Choroid plexus epithelial cell (primary cell): ENCODE results near the gene PRKN.

ENCODE experiments used
- DNase-seq: peaks from one replicate; pipeline ENCODE4 v3.0.0-alpha.2; 2010; ENCODE audit warnings: low read depth
- H3K4me3 ChIP-seq: 2 replicates; pipeline ENCODE4 v1.5.1; 2011; ENCODE audit warnings: low read depth, mild to moderate bottlenecking, control low read depth, low read length, moderate library complexity
- TF ChIP-seq, protein P1 (sequence below): conservative IDR thresholded peaks from 2 replicates; pipeline ENCODE4 v1.5.1; 2011; ENCODE audit warnings: low read depth, mild to moderate bottlenecking, control low read depth, inconsistent platforms, low read length, moderate library complexity

The PRKN gene

DNA sequence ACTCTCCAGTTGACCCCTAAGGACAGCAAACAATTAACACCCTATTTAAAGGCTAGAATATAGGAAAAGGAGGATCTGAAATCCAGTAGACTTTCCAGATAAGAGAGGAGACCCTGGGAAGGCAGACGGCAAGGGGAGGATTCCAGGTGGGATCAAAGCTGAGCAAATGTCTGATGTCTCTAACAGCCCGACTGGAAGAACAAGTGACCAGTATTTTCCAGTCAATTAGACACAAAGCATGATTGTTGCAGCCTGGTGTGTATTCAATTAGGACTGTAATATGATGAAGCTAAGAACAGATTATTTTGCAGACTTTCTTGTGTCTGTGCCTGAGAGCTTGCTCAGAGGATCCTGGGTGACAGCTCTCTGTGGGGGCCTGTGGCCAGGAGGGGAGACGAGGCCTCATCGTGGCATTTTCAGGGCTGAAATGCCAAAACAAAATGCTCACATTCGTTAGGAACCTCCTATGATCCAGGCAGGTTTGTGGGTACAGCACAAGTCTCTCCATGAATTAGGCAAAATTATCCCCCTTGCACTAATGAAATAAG lies 981.9 kb downstream of the PRKN start:
- TF ChIP-seq, protein P1, sequence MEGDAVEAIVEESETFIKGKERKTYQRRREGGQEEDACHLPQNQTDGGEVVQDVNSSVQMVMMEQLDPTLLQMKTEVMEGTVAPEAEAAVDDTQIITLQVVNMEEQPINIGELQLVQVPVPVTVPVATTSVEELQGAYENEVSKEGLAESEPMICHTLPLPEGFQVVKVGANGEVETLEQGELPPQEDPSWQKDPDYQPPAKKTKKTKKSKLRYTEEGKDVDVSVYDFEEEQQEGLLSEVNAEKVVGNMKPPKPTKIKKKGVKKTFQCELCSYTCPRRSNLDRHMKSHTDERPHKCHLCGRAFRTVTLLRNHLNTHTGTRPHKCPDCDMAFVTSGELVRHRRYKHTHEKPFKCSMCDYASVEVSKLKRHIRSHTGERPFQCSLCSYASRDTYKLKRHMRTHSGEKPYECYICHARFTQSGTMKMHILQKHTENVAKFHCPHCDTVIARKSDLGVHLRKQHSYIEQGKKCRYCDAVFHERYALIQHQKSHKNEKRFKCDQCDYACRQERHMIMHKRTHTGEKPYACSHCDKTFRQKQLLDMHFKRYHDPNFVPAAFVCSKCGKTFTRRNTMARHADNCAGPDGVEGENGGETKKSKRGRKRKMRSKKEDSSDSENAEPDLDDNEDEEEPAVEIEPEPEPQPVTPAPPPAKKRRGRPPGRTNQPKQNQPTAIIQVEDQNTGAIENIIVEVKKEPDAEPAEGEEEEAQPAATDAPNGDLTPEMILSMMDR: no peak
- H3K4me3 ChIP-seq: no peak overlapping the region
- no peak for DNase-seq

DNA sequence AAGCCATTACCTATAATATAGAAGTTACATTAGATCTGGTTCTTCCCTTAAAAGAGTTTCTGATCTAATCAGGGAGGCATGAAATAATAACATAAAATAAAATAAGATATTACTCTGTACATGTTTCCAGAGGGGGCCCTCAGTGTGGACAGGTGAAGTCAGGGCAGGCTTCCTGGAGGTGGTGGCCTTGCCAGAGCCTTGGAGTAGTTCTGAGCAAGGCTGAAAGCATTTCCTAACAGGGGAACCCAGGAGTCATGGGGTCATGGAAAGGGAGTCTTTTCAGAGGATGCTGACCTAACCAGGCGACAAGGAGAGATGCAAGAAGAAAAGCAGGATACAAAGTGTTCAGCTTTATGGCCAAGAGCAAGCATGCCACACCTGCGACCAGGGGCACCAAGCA lies 982.4 kb downstream of the PRKN start:
- DNase-seq: no peak
- H3K4me3 ChIP-seq: no peak overlapping the region
- TF ChIP-seq, protein P1: no peak

GRCh38 chr6:161744211-161745067 lies 983.1 kb downstream of the PRKN start:
- TF ChIP-seq, protein P1: no peak
- no peak overlapping the region for H3K4me3 ChIP-seq
- DNase-seq: peak; percentile 57

GRCh38 chr6:161743509-161744178 lies 983.9 kb downstream of the PRKN start:
- TF ChIP-seq, protein P1: no peak
- H3K4me3 ChIP-seq: no peak overlapping the region
- no peak for DNase-seq

- no peak for DNase-seq
- TF ChIP-seq, protein P1: no peak
- H3K4me3 ChIP-seq: no peak overlapping the region
These were observed 987.1 kb downstream of the PRKN start for GRCh38 chr6:161740486-161740885.

DNA sequence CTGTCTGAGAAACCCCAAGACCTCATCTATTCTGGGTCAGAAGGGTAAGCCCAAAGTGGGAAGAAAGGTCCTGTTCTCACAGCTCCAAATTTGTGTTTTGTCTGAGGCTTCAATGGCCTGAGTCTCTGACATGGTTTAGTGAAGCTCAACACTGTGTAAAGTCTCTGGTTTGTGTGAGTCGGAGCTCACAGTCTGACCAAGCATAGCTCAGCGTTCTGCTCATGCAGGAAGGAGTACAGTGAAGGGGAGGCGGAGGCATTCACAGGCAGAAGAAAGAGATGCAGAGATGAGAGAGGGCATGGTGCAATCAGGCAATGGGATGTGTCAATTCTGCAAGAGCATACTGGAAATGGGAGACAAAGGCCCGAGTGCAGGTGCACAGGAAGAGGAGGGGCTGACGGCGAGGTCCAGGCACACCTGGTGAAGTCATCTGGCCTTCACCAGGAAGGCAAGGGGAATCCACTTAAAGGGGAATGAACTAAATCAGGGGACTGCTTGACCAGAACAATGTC lies 990.7 kb downstream of the PRKN start:
- no peak overlapping the region for H3K4me3 ChIP-seq
- DNase-seq: peak; percentile 30
- TF ChIP-seq, protein P1: no peak
